ENCODE measurements around the gene QRICH2. TPM values are rescaled to one million over a fixed set of nuclear protein-coding genes. Genes with fewer than 3 reads are reported as not detected.
"Not testable (repeated sequence)": the region's sequence is repeated elsewhere in the genome, so short reads cannot be mapped to it uniquely, and the experiment has no call there.

QRICH2 gene
- total RNA-seq, 4 donors from 2014 or later, result 0.59 to 2.4 (median 1.1) TPM

DNA sequence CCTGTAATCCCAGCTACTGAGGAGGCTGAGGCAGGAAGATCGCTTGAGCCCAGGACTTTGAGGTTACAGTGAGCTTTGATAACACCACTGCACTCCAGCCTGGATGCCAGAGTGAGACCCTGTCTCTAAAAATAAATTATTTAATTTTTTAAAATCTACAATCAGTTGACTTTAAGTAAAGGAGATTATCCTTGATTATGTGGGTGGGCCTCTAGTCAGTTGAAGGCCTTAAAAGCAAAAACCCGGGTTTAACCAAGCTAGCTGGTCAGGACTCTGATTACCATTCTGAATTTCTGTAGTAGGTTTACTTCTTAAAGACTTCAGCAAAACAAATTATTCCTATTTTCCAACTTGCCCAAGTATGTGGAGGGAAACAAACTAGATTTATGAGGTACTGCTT is 72.2 kb downstream of the QRICH2 start:
- DNase-seq (no peak), ATAC-seq (no peak)
- H3K4me1 ChIP-seq, result peaks cover 13 to 14% of the 10 kb centered on the region in 2 donors
- TF ChIP-seq, protein P1, sequence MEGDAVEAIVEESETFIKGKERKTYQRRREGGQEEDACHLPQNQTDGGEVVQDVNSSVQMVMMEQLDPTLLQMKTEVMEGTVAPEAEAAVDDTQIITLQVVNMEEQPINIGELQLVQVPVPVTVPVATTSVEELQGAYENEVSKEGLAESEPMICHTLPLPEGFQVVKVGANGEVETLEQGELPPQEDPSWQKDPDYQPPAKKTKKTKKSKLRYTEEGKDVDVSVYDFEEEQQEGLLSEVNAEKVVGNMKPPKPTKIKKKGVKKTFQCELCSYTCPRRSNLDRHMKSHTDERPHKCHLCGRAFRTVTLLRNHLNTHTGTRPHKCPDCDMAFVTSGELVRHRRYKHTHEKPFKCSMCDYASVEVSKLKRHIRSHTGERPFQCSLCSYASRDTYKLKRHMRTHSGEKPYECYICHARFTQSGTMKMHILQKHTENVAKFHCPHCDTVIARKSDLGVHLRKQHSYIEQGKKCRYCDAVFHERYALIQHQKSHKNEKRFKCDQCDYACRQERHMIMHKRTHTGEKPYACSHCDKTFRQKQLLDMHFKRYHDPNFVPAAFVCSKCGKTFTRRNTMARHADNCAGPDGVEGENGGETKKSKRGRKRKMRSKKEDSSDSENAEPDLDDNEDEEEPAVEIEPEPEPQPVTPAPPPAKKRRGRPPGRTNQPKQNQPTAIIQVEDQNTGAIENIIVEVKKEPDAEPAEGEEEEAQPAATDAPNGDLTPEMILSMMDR (IDR thresholded peaks at IDR 0.05 in 4 of 5, conservative IDR thresholded peaks at IDR 0.05 in 1 of 5), result no peak
- TF ChIP-seq POLR2A (IDR thresholded peaks at IDR 0.05), result no peak
- no peaks in the 10 kb centered on the region for H3K27me3 ChIP-seq
- H3K27ac ChIP-seq, result no peak overlapping the region
- H3K4me3 ChIP-seq, result no peak overlapping the region
- intact Hi-C loops (cut with DNase I; ENCODE audit: low total_unique reads), result loop anchor here (2.0 kb wide), 1 partner anchor 25 kb away; no protein-coding TSS in a partner anchor
- in situ Hi-C loops (cut with MboI; ENCODE audit: low sequenced_read_pairs in 4 of 4), result no loop called here
- no peaks in the 10 kb centered on the region for H3K9me3 ChIP-seq
- H3K36me3 ChIP-seq, result no peaks in the 10 kb centered on the region

DNA sequence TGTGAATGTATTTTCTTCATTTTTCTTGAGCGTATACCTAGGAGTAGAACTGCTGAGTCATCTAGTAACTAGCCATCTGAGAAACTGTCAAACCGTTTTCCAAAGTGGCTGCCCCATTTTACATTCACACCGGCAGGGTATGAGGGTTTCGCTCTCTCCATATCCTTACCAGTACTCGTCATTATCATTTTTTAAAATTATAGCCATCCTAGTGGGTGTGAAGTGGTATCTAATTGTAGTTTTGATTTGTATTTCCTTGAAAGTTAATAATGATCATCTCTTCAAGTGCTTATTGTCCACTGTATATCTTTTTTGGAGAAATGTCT is 73.8 kb downstream of the QRICH2 start:
- H3K27me3 ChIP-seq, result no peaks in the 10 kb centered on the region
- TF ChIP-seq, protein P1 (IDR thresholded peaks at IDR 0.05 in 4 of 5, conservative IDR thresholded peaks at IDR 0.05 in 1 of 5), result no peak
- no peak for TF ChIP-seq POLR2A (IDR thresholded peaks at IDR 0.05)
- no peaks in the 10 kb centered on the region for H3K9me3 ChIP-seq
- peak overlapping the region in 1 of 4 donors; percentile 7 for H3K27ac ChIP-seq
- no peaks in the 10 kb centered on the region for H3K36me3 ChIP-seq
- no peak overlapping the region for H3K4me3 ChIP-seq
- intact Hi-C loops (cut with DNase I; ENCODE audit: low total_unique reads) (no loop called here), in situ Hi-C loops (cut with MboI; ENCODE audit: low sequenced_read_pairs in 4 of 4) (no loop called here)
- ATAC-seq (no peak), DNase-seq (no peak)
- peaks cover 12 to 14% of the 10 kb centered on the region in 2 donors for H3K4me1 ChIP-seq

DNA sequence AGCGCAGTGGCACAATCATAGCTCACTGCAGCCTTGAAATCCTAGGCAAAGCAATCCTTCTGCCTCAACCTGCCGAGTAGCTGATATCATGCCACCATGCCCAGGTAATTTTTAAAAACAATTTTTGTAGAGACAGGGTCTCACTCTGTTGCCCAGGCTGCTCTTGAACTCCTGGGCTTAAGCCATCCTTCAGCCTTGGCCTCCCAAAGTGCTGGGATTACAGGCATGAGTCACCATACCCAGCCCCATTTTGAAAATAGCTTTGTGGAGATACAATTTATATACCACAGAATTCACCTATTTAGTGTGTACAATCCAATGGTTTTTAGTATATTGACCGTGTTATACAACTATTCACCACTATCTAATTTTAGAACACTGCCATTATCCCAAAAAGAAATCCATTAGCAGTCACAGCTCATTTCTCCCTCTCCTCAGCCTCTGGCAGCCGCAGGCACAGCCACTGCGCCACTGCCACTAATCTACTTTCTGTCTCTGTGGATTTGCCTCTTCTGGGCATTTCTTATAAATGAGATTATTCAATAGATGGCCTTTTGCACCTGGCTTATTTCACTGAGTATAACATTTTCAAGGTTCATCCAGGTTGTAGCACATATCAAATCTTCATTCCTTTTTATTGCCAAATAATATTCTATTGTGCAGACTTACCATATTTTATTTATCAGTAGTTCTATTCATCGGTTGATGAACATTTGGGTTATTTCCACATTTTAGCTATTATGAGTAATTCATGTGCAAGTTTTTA is 74.3 kb downstream of the QRICH2 start:
- DNase-seq (no peak), ATAC-seq (no peak)
- in situ Hi-C loops (cut with MboI; ENCODE audit: low sequenced_read_pairs in 4 of 4), result no loop called here
- TF ChIP-seq POLR2A (IDR thresholded peaks at IDR 0.05), result no peak
- TF ChIP-seq, protein P1 (IDR thresholded peaks at IDR 0.05 in 4 of 5, conservative IDR thresholded peaks at IDR 0.05 in 1 of 5), result no peak
- Histone ChIP-seq H3K27ac (peak overlapping the region in 2 of 4 donors; percentile 8 to 11), H3K27me3 (no peaks in the 10 kb centered on the region), H3K9me3 (no peaks in the 10 kb centered on the region), H3K4me1 (peaks cover 7 to 13% of the 10 kb centered on the region in 2 donors), H3K4me3 (no peak overlapping the region), H3K36me3 (no peaks in the 10 kb centered on the region)
- intact Hi-C loops (cut with DNase I; ENCODE audit: low total_unique reads), result no loop called here

DNA sequence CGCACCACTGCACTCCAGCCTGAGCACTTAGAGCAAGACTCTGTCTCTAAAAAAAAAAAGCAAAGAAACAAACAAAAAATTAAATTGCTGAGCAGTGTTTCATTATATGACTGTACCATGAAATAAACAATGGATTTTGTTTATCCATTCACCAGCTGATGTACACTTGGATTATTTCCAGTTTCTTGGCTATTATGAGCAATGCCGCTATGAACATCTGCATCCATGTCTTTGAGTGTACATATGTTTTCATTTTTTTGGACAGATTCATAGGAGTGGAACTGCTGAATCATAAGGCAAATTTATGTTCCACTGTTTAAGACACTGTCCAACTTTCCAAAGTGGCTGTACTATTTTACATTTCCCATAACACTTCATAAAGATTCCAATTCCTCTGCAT is 75.7 kb downstream of the QRICH2 start:
- H3K27ac ChIP-seq, result no peak overlapping the region
- intact Hi-C loops (cut with DNase I; ENCODE audit: low total_unique reads), result no loop called here
- no peak for DNase-seq

DNA sequence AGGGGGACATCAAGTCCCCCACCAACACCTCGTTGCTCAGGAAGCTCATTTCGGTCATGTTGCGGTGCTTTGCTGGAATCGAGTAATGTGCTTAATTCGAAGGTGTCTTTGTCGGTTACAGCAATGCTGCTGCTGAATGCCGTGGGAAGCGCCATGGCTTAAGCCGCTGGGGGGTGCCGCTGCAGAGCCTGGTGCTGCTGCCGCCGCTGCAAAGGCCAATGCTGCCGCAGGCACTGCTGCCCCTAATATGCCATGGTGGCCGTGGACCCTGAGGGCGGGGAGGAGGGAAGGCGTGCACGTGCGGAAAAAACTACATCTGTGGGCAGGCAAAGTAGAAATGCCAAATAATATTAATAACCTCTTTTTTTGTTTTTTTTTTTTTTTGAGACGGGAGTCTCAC is 81.3 kb downstream of the QRICH2 start:
- ATAC-seq; H3K4me3 ChIP-seq; H3K36me3 ChIP-seq; H3K4me1 ChIP-seq; in situ Hi-C loops (cut with MboI; ENCODE audit: low sequenced_read_pairs in 4 of 4); H3K27me3 ChIP-seq; H3K9me3 ChIP-seq; DNase-seq; H3K27ac ChIP-seq; intact Hi-C loops (cut with DNase I; ENCODE audit: low total_unique reads): not testable (repeated sequence)

More for the DNA sequence above, 75.7 kb downstream of the QRICH2 start:
- H3K36me3 ChIP-seq, result no peaks in the 10 kb centered on the region
- no peak for ATAC-seq
- H3K4me1 ChIP-seq, result peaks cover 3 to 6% of the 10 kb centered on the region in 2 donors
- no peaks in the 10 kb centered on the region for H3K9me3 ChIP-seq
- H3K27me3 ChIP-seq, result no peaks in the 10 kb centered on the region
- TF ChIP-seq, protein P1 (IDR thresholded peaks at IDR 0.05 in 4 of 5, conservative IDR thresholded peaks at IDR 0.05 in 1 of 5), result no peak
- TF ChIP-seq POLR2A (IDR thresholded peaks at IDR 0.05), result no peak
- no peak overlapping the region for H3K4me3 ChIP-seq
- in situ Hi-C loops (cut with MboI; ENCODE audit: low sequenced_read_pairs in 4 of 4), result no loop called here

DNA sequence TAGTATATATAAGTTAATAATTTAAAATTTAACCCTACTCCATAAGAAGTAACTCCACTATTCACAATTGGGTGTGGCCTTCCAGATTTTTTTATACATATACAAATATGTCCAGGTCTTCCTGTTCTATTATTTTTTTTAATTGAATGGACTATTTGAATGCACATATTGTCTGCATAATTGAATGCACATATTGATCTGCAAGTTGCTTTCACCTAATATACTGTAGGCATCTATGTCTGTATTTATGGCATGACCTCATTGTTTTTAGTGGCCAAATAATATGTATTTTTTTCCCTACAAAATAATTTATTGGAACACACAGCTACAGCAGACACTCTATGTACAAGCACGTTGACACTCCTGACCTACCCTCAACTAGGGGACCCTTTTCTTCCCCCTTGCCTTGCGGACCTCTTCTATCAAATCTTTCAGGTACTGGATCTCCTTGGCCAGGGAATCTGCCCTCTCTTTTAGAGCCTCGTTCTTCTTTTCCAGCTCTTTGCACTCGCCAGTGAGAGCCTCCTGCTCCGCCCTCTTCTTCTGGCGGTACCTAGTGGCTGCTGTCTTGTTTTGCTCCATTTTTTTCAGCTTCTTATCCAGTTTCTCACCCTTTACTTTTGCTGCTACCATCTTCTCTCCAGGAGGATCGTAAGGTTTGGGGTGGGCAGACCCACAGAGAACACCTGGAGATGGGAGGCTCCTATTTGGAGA is 82.5 kb downstream of the QRICH2 start:
- H3K36me3 ChIP-seq; H3K4me1 ChIP-seq; H3K27me3 ChIP-seq; H3K27ac ChIP-seq; intact Hi-C loops (cut with DNase I; ENCODE audit: low total_unique reads); ATAC-seq; in situ Hi-C loops (cut with MboI; ENCODE audit: low sequenced_read_pairs in 4 of 4); DNase-seq; H3K9me3 ChIP-seq; H3K4me3 ChIP-seq: not testable (repeated sequence)
